ENCODE measurements around the gene PLXNB2.
A peak's percentile ranks its signal among the peaks of the same experiment; 100 is the strongest.

The PLXNB2 gene

GRCh38 chr22:50300620-50301257 lies 6.7 kb downstream of the PLXNB2 start:
- POLR2A ChIA-PET = interaction anchor here (1.5 kb wide), 1 partner anchor 29 kb away, joined by 3 read pairs; no protein-coding TSS in a partner anchor
- TF ChIP-seq SUZ12 (IDR thresholded peaks at IDR 0.05) = no peak
- TF ChIP-seq FOXM1 (IDR thresholded peaks at IDR 0.05; ENCODE audit: borderline replicate concordance) = no peak
- no peak for TF ChIP-seq TARDBP (IDR thresholded peaks at IDR 0.05)
- TF ChIP-seq NFRKB (IDR thresholded peaks at IDR 0.05) = no peak
- DNase-seq (ENCODE audit: extremely low spot score) = no peak
- CTCF ChIA-PET = interaction anchor here (0.6 kb wide), 1 partner anchor 65 kb away, joined by 4 read pairs; no protein-coding TSS in a partner anchor

DNA sequence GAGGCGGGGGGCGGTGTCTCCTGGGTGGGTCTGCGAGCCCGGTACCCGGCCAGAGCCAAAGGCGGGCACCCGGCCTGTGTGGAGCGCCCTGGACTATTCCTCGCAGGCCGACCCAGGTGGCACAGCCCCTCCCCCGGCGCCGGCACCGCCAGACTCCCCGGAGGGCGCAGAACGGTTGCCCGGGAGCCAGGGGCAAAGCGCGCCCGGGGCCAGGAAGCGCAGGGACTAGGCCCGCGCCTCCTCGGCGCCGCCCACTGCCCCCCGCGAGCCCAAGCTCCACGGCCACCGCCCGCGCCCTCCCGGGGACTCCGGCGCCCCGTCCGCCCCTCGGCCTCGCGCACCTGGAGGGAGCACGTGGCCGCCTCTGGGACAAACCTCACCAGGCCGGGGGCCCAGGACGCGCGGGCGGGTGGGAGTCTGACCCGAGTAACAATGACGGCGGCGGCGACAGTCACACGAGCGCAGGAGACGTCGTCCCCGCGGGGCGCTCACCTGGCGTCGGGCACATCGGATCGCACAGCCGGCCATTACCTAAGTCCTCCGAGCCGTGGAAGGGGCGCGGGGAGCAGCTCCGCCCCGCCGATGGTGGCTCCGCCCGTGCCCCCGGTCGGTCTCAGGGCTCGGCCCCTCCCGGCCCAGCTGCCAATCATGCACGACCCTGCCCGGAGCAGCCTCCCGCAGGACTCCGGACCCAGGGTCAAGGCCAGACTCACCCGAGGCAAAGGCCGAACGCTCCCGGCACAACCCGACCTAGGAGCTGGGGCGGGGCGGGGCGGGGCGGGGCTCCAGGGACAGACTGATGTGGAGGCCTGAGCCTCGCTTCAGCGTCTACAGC lies 7.4 kb downstream of the PLXNB2 start:
- DNase-seq (ENCODE audit: extremely low spot score) = no peak
- TF ChIP-seq TARDBP (IDR thresholded peaks at IDR 0.05) (no peak), FOXK2 (IDR thresholded peaks at IDR 0.05) (no peak), SUZ12 (IDR thresholded peaks at IDR 0.05) (no peak), ELF4 (IDR thresholded peaks at IDR 0.05) (no peak), FOXM1 (IDR thresholded peaks at IDR 0.05; ENCODE audit: borderline replicate concordance) (no peak), NFRKB (IDR thresholded peaks at IDR 0.05) (no peak), ARNT (IDR thresholded peaks at IDR 0.05) (no peak), BHLHE40 (IDR thresholded peaks at IDR 0.05; ENCODE audit: borderline replicate concordance) (no peak), FOXA1 (IDR thresholded peaks at IDR 0.05) (no peak)
- ChIA-PET CTCF (interaction anchor here (0.6 kb wide), 1 partner anchor 66 kb away, joined by 4 read pairs; no protein-coding TSS in a partner anchor), POLR2A (no interaction called here)

- ChIA-PET POLR2A (interaction anchor here (0.6 kb wide), 1 partner anchor 47 kb away, joined by 3 read pairs; no protein-coding TSS in a partner anchor), CTCF (no interaction called here)
- no peak for TF ChIP-seq FOXK2 (IDR thresholded peaks at IDR 0.05)
- TF ChIP-seq NFRKB (IDR thresholded peaks at IDR 0.05) = no peak
- no peak for TF ChIP-seq FOXA1 (IDR thresholded peaks at IDR 0.05)
- TF ChIP-seq SP1 (IDR thresholded peaks at IDR 0.05) = no peak
- TF ChIP-seq FOXM1 (IDR thresholded peaks at IDR 0.05; ENCODE audit: borderline replicate concordance) = no peak
- no peak for TF ChIP-seq HDGF (IDR thresholded peaks at IDR 0.05; ENCODE audit: borderline replicate concordance)
- TF ChIP-seq CTBP1 (IDR thresholded peaks at IDR 0.05; ENCODE audit: borderline replicate concordance) = no peak
- no peak for TF ChIP-seq ELF4 (IDR thresholded peaks at IDR 0.05)
- TF ChIP-seq SUZ12 (IDR thresholded peaks at IDR 0.05) = no peak
- no peak for TF ChIP-seq ZNF384 (IDR thresholded peaks at IDR 0.05)
- TF ChIP-seq PKNOX1 (IDR thresholded peaks at IDR 0.05) = no peak
- no peak for TF ChIP-seq ARNT (IDR thresholded peaks at IDR 0.05)
- TF ChIP-seq TARDBP (IDR thresholded peaks at IDR 0.05) = no peak
- no peak for TF ChIP-seq LEF1 (IDR thresholded peaks at IDR 0.05; ENCODE audit: borderline replicate concordance)
- no peak for TF ChIP-seq BHLHE40 (IDR thresholded peaks at IDR 0.05; ENCODE audit: borderline replicate concordance)
- peak; percentile 28 for DNase-seq (ENCODE audit: extremely low spot score)
Measured at GRCh38 chr22:50298937-50299784, 8.3 kb downstream of the PLXNB2 start.

- no peak for DNase-seq (ENCODE audit: extremely low spot score)
- CTCF ChIA-PET = no interaction called here
- POLR2A ChIA-PET = no interaction called here
- TF ChIP-seq TARDBP (IDR thresholded peaks at IDR 0.05) = no peak
- no peak for TF ChIP-seq BHLHE40 (IDR thresholded peaks at IDR 0.05; ENCODE audit: borderline replicate concordance)
- no peak for TF ChIP-seq L3MBTL2 (conservative IDR thresholded peaks at IDR 0.05)
- no peak for TF ChIP-seq FOXA1 (IDR thresholded peaks at IDR 0.05)
- no peak for TF ChIP-seq HDGF (IDR thresholded peaks at IDR 0.05; ENCODE audit: borderline replicate concordance)
- TF ChIP-seq ARNT (IDR thresholded peaks at IDR 0.05) = no peak
- no peak for TF ChIP-seq ZNF384 (IDR thresholded peaks at IDR 0.05)
- no peak for TF ChIP-seq FOXK2 (IDR thresholded peaks at IDR 0.05)
- no peak for TF ChIP-seq SUZ12 (IDR thresholded peaks at IDR 0.05)
- TF ChIP-seq LEF1 (IDR thresholded peaks at IDR 0.05; ENCODE audit: borderline replicate concordance) = no peak
- TF ChIP-seq ELF4 (IDR thresholded peaks at IDR 0.05) = no peak
- TF ChIP-seq SP1 (IDR thresholded peaks at IDR 0.05) = no peak
- no peak for TF ChIP-seq PKNOX1 (IDR thresholded peaks at IDR 0.05)
- TF ChIP-seq CTBP1 (IDR thresholded peaks at IDR 0.05; ENCODE audit: borderline replicate concordance) = no peak
- TF ChIP-seq NFRKB (IDR thresholded peaks at IDR 0.05) = no peak
Measured at GRCh38 chr22:50298266-50298637, 9.2 kb downstream of the PLXNB2 start.

GRCh38 chr22:50297510-50298265 lies 9.8 kb downstream of the PLXNB2 start:
- POLR2A ChIA-PET = interaction anchor here (1.7 kb wide), 1 partner anchor 31 kb away, joined by 4 read pairs; no protein-coding TSS in a partner anchor
- CTCF ChIA-PET = interaction anchor here (0.5 kb wide), 1 partner anchor 152 kb away, joined by 3 read pairs; no protein-coding TSS in a partner anchor
- no peak for DNase-seq (ENCODE audit: extremely low spot score)
- TF ChIP-seq PKNOX1 (IDR thresholded peaks at IDR 0.05) (no peak), ARNT (IDR thresholded peaks at IDR 0.05) (no peak), NFRKB (IDR thresholded peaks at IDR 0.05) (no peak), L3MBTL2 (conservative IDR thresholded peaks at IDR 0.05) (no peak), ZNF384 (IDR thresholded peaks at IDR 0.05) (no peak), FOXM1 (IDR thresholded peaks at IDR 0.05; ENCODE audit: borderline replicate concordance) (no peak), BHLHE40 (IDR thresholded peaks at IDR 0.05; ENCODE audit: borderline replicate concordance) (no peak), TARDBP (IDR thresholded peaks at IDR 0.05) (no peak), SUZ12 (IDR thresholded peaks at IDR 0.05) (no peak), LEF1 (IDR thresholded peaks at IDR 0.05; ENCODE audit: borderline replicate concordance) (no peak), HDGF (IDR thresholded peaks at IDR 0.05; ENCODE audit: borderline replicate concordance) (no peak), ELF4 (IDR thresholded peaks at IDR 0.05) (no peak)
